ENCODE measurements around the gene HMX3.
"Not testable (repeated sequence)": the region's sequence is repeated elsewhere in the genome, so short reads cannot be mapped to it uniquely, and the experiment has no call there.

Gene HMX3

DNA sequence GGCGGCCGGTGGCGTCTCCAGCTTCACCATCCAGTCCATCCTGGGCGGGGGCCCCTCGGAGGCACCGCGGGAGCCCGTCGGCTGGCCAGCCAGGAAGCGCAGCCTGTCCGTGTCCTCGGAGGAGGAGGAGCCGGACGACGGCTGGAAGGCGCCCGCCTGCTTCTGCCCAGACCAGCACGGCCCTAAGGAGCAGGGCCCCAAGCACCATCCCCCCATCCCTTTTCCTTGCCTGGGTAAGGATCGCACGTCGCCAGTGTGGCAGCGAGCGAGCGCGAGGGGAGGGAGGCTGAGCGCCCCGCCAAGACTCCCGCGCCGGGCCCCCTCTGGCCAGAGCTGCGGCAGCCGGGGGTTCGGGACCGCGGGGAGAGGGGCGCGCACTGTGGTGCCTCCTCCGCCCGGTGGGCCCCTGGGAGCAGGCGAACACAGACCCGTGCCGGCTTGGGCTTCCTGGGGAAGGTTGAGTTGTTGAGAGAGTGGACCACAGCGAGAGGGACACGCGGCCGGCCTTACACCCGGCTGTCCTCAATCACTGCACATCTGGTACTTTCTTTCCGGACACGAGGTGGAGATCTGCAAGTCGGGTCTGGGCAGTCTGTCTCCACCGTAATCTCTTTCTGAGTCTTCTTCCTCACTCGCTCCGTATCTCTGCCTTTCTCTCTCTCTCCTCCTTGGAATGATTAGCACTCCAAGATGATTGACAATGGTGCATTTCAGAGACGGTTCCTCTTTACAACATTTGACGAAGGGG is 12.8 kb downstream of the HMX3 start:
- DNase-seq, result peak; percentile 62

DNA sequence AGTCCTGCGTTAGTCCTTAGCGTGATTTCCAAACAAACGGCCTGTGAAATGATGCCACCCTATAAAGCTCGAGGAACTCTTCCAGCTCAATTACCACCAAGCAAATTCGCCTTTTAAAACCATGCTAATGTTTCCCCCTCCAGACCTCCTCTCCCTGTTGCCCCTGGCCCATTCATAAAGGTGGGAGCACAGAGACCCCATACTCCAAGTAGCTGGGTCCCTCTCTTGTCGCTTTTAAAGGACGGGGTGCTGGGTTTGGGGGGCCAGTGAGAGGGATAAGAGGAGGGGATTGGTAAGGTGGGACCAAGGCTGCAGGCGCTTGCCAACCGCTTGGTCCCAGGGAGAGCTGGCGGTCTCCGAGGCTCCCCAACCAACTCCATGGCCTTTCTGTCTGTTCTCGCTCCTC is 13.4 kb downstream of the HMX3 start:
- peak; percentile 31 for DNase-seq

DNA sequence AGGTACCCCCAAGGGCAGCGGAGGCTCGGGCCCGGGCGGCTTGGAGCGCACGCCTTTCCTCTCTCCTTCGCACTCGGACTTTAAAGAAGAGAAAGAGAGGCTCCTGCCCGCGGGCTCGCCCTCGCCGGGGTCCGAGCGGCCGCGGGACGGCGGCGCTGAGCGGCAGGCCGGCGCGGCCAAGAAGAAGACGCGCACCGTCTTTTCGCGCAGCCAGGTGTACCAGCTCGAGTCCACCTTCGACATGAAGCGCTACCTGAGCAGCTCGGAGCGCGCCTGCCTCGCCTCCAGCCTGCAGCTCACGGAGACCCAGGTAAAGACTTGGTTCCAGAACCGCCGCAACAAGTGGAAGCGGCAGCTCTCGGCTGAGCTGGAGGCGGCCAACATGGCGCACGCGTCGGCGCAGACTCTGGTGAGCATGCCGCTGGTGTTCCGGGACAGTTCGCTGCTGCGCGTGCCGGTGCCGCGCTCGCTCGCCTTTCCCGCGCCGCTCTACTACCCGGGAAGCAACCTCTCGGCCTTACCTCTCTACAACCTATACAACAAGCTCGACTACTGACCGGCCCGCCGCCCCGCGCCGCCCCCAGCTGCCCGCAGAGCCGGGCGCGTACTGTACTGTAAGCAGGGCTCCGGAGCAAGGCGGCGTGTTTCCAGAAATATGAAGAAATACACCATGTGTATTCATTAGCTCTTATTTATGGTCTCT is 13.9 kb downstream of the HMX3 start:
- peak; percentile 85 for DNase-seq

DNA sequence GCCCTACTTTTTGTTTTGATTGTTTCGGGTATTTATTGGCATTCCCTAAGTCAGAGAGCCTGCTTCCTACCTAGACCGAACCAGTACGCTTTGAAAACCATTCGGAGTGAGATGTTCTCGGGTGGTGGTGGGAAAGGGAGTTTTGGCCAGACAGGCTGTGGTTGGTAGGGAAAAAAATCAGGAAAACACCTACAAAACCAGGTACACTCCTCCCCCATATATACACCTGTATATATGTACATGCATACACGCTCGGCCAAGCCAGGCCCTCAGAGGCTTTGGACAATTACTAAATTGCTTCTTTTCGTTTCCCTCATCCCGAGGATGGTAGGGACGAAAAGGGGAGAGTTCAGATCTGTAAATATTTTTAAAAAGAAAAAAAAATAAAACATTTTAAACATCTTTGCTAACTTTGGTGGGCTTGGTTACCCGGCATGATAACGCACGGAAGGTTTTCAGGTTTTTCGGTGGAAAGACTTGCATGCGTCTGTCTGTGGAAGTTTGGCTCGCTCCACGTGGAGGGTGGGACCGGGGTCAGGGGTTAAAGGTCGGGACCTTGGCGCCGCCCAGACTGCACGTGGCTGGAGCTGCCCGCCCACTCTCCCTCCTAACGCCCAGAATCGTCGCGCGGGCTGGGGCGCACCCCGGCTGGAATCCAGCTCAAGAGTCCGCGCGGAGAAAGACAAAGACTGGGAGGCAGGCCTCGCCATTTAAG is 14.7 kb downstream of the HMX3 start:
- DNase-seq, result no peak

DNA sequence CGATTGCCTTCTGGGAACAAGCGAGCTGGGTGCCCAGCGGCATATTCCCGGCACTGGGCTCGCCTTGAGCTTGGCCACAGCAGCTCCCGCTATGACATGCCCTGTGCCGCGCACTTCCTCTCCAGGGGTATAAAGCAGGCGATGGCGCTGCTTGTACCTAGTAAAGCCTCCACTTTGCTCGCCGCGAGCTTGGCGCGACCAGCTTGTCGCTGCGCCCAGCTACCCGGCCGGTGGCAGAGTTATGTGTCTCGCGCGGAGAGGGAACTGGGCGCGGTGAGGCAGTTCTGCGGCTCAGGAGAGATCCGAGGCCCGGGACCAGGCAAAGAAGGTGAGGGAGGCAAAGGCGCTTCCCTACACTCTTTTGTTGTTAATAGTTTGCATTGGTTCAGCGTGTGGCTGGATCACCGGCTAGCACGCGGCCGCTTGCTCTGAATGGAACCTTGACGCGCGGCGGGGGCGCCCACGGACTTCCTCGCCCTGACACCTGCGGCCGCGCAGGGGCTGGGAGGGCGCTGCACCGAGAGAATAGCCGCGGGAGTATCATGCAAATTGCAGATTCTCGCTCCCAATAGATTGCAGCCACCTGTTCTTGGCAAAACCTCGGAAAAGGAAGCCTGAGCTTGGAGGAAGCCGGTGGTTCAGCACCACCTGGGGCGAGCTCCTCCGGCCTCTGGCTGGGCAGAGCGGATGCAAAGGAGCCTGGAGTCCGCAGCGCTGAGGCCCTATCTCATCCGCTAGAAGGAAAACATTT is 15.4 kb downstream of the HMX3 start:
- DNase-seq, result peak; percentile 79

DNA sequence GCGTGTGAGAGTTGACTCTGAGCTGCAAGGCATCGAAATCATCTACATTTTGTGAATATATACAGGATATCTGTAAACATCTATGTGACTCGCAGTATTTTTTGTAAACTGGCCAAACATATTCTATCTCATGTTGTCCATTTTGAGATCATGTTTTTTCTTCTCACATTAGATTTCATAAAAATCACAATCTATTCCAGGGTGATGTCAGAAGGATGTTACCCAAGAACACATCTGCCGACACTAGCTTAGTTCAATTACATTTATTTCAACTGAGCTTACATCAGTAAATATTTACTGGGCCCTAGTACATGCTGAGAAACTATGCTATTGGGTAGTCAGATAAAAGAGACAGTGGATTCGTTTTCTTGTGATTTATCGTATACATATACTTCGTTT is 16.0 kb downstream of the HMX3 start:
- DNase-seq, result no peak

DNA sequence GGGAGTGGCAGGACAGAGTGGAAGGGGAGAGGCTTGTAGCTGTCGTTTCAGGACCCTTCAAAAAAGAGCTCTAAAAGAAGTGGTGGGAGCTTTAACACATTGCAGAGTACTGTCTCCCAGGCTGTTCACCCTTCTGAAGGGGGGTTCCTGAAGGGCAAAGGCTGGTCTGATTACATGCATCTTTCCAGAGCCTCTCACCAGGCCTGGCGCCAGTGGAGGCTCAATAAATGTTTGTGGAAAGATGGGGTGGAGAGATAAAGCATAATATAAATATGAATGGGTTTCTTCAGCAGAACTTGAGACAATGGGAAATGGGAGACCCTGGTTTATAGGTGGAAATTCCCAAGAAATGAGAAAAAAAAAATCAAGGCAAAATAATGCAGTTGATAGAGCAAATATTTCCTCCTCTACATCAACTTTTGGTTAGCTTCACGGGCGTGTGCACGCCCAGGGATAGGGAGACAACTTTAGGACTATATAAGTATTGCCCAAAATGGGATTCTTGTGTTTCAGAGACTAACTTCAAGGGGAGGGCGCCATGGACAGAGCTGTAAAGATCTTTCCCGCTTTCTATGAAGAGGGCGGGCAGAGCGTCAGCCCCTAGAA is 17.8 kb downstream of the HMX3 start:
- peak; percentile 78 for DNase-seq

DNA sequence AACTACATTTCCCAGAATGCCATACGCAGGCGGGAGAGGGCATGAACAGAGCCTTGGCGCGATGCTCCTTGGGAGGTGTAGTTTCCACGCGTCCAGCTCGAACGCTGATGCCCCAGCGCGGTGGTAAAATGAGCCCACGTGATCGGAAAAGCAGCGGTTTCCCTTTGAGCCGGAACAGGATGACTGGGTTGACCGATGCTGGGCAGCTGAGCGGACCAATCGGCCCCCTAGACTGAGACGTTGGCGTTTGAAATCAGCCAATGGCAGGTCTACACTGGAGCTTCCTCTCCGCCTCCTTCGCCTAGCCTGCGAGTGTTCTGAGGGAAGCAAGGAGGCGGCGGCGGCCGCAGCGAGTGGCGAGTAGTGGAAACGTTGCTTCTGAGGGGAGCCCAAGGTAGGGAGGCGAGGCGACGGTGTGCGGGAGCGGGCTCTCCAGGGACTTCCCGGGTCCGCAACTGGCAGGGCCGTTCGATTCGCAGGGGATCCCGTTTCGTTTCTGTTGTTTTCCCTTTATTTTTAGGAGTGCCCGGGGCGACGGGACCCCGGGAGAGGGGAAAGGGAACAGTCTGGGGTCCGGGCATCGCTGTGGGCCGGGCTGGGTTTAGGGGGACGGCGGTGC is 18.4 kb downstream of the HMX3 start, which contains the start of gene BUB3:
Gene BUB3, plus strand, starts transcription at position 311 of the 619 bp plus-strand sequence. CDS start 516 bp downstream, outside the sequence.
- DNase-seq, result peak; percentile 81

DNA sequence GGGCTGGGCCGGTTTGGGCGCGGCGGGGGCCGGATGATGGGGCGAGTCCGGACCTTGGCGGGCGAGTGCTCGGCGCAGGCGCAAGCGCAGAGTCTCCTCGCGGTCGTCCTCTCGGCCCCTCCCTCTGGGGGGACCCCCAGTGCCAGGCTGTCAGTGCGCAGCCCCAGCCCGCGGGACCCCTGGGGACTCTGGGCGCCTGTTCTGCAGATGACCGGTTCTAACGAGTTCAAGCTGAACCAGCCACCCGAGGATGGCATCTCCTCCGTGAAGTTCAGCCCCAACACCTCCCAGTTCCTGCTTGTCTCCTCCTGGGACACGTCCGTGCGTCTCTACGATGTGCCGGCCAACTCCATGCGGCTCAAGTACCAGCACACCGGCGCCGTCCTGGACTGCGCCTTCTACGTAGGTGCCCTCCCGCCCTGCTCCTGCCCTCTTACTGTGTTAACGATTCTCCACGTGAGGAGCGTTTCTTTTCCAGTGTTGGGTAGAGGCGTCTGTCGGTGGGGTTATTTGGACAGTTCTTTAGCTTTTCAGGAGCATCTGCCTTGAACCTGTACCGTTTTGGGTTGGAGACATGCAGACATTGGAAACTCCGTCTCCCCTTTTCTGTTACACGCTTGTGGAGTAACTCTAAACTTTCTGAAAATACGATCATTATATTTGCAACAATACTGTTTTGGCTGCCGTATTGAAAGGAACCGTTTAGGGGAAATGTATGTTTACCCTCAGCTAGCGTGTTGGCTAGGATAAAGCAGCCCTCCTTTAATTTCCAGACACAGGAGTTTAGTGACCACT is 19.1 kb downstream of the HMX3 start:
- peak; percentile 71 for DNase-seq

DNA sequence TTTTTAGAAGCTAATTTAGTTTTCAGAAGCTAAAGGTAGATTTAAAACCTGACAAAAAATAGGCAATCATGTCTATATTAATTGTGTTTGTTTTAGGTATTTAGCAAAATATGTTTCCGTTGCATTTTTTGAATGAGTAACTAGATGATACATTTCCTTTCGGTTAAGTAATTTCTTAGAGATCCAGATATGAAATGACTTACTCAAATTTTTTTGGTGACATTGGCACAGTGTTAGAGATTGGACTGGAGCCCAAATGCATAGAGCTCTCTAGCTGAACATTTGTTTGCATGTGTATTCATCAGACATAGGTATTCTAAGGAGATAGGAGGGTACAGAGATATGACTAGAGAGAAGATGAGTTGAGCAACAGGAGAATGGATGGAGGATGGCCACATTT is 20.3 kb downstream of the HMX3 start:
- DNase-seq, result no peak

DNA sequence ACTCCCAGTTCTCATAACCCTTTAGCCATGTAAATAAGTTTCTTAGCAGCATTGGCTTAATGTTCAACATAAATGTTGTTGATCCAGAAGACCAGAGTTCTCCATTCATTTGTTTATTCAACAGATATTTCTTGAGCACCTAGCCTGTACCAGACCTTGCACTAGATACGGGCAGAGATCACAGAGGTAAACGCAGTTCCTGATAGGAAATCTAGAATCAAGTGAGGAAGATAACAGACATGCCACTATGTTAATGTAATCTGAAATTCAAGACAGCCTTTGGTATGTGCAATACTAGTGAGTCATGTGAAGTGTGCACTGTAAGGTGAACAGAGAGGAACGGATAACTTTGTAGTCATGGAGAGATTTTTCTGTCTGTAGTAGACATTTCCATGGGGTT is 21.4 kb downstream of the HMX3 start:
- DNase-seq, result no peak

DNA sequence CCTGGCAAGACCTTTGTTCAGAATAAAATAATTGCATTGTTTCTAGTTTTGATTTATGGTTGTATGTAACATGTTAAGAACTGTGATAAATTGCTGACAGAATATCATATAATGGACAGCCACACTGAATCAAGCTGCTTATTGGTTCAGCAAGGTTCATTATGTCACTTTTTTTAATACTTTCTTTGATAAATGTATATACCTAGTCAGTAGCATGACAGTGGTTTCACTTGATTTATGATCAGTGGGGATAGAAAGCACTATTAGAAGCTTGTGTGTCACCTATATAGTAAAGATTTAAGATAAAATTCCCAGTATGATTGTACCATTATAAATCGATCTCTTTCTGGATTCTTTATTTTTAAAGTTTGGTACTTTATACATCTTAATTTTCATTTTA is 22.9 kb downstream of the HMX3 start:
- DNase-seq, result no peak

DNA sequence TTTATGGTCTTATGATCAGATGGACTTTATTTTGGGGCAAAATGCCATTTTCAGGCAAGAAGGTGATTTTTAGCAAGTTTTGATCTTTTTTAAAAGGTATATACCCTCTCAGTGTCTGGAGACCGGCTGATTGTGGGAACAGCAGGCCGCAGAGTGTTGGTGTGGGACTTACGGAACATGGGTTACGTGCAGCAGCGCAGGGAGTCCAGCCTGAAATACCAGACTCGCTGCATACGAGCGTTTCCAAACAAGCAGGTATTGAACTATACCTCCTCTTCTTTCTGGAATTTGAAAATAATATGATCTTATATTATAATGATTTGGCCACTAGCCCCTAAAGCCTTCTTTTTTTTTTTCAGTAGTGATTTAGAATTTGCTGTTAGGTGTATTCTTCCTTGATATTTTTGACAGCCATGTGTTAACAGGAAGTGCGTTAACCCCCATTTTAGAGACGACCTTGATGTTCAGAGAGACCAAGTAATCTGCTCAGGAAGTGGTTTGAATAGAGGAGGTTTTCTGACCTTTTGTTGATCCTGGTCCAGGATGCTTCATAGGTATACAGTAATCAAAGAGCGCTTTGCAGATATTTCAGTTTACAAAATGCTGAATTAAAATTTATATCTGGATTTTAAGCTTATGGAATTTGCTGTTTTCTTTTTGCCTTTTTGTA is 24.7 kb downstream of the HMX3 start:
- DNase-seq, result no peak

DNA sequence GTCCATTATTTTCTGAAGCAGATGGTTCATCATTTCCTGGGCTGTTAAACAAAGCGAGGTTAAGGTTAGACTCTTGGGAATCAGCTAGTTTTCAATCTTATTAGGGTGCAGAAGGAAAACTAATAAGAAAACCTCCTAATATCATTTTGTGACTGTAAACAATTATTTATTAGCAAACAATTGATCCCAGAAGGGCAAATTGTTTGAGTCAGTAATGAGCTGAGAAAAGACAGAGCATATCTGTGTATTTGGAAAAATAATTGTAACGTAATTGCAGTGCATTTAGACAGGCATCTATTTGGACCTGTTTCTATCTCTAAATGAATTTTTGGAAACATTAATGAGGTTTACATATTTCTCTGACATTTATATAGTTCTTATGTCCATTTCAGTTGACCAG is 28.5 kb downstream of the HMX3 start:
- DNase-seq, result no peak

DNA sequence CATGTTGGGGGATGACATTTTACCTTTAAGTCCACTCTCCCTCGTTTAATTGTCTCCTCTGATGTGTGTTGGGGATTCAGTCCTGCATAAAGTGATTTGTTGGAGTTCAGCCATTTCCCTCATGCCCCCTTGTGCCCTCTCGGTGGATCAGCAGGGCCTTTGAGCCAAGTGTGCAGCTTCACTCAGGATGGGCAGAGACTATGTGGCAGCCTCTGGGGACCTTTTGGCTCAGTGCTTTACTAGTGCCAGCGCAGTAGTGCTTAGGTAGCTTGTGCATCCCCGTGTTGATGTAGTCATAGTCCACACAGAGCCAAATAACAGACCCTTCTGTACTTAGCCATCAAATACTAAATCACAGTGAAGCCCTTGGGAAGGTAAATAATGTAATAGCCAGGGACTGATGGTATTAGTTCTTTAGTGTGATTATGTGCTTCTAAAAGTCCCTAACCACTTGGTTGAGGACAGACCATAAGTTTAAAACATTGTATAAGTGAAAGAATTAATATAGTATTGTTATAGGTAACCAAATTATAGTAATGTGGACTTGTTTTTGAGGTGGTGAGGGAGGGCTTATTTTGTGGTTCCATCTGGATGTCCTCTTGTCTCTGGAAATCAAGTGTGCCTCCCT is 29.8 kb downstream of the HMX3 start:
- DNase-seq, result no peak

DNA sequence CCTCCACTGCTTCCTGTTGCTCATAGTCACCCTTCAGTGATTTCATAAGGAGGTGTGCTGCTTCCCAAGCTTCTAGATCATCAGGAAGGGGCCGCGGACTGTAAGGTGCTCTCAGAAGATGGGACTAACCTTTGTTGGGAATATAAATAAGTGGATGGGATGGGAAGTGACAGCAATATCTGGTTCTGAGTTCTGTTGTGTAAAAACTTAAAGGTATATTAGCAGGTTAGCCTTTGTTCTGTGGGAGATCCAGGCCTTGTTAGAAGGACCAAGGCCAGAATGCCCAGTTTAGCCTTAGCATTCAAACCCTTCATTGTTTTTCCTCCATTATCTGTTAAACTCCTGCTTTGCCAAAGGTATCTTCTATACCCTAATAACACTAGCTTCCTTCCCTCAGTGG is 30.8 kb downstream of the HMX3 start:
- no peak for DNase-seq

DNA sequence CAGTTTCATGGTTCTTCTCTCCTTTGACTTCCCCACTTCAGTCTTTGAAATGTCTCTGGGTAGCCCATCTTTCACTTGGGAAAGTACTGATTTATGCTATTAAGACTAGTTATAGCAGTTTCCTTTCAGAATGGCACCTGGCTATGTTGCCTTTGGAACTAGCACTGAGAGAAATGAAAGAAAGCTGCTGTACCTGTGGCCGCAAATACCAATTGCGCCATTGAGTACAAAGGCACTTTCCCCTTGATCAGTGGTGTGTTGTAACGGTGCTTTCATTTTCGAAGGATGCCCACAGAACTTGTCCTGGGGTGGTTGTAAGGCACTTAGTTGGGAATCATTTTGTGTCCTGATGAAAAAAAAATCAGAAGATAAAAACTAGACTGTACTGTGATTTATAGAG is 35.2 kb downstream of the HMX3 start:
- DNase-seq, result no peak

DNA sequence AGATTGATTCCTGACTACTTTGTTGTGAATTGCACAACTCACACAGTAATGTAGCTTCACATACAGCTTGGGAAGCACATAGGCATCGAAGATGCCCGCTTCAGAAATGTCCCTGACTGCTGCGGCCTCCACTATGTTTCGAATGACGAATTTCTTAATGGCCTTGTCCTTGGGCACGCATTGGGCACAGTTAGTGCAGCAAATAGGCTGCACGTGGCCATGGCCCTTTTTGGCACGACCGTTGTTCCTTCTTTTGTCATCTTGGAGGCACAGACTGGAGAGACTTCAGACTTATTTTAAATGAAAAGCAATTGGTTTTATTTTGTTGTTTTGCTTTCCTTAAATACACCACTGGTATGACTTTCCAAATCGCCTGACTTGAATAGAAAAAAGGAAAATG is 35.8 kb downstream of the HMX3 start:
- not testable (repeated sequence) for DNase-seq

Data from right kidney (tissue), 1 donor.